HepG2 (cell line): ENCODE data around the gene AHSG. TPM values are rescaled to one million over a fixed set of nuclear protein-coding genes. Genes with fewer than 3 reads are reported as not detected.

Source experiments
- CEBPB ChIP-seq: IDR thresholded peaks from 2 replicates; pipeline ENCODE4 v1.6.1; 2011; ENCODE audit warnings: low read depth, low read length, improper control_type of control experiment, borderline replicate concordance
- CEBPG ChIP-seq: IDR thresholded peaks from 2 replicates; pipeline ENCODE4 v1.6.1; 2016
- ELF3 ChIP-seq: IDR thresholded peaks from 2 replicates; pipeline ENCODE4 v1.6.1; 2016; ENCODE audit warnings: missing genetic modification reagents, missing compliant biosample characterization
- HIVEP1 ChIP-seq: sonication (generic); formaldehyde crosslinking; IDR thresholded peaks from 2 replicates; pipeline ENCODE4 v1.4.0; 2020; ENCODE audit warnings: mild to moderate bottlenecking, missing genetic modification reagents
- HNF4G ChIP-seq, 2 experiments: sonication (generic) in 1 of 2; formaldehyde crosslinking in 1 of 2; IDR thresholded peaks; 2 replicates each; pipeline versions ENCODE4 v1.4.0 to v1.6.1; 2011 to 2020; ENCODE audit warnings: borderline replicate concordance in 2 of 2, low read depth in 2 of 2, mild to moderate bottlenecking in 2 of 2, low read length in 1 of 2, missing genetic modification reagents in 1 of 2, moderate library complexity in 1 of 2
- NCOR1 ChIP-seq: fragments of 200-600 bp; sonication (generic); IDR thresholded peaks from 2 replicates; pipeline ENCODE4 v1.7.0; 2017; ENCODE audit warnings: antibody characterized with exemption, low read length, borderline replicate concordance
- RAD51 ChIP-seq: fragments of 450-650 bp; IDR thresholded peaks from 2 replicates; pipeline ENCODE4 v1.6.1; 2016; ENCODE audit warnings: borderline replicate concordance
- STAG1 ChIP-seq: sonication (generic); formaldehyde crosslinking; IDR thresholded peaks from 2 replicates; pipeline ENCODE4 v1.4.0; 2020; ENCODE audit warnings: missing genetic modification reagents
- TBX3 ChIP-seq: fragments of 450-650 bp; IDR thresholded peaks from 2 replicates; pipeline ENCODE4 v1.6.1; 2017; ENCODE audit warnings: antibody characterized with exemption, mild to moderate bottlenecking, inconsistent platforms, borderline replicate concordance
- TEAD3 ChIP-seq: optimal IDR thresholded peaks from 2 replicates; pipeline ENCODE3; 2016; ENCODE audit warnings: borderline replicate concordance
- TMF1 ChIP-seq: sonication (generic); formaldehyde crosslinking; IDR thresholded peaks from 2 replicates; pipeline ENCODE4 v1.8.1; 2022; ENCODE audit warnings: low read depth, missing genetic modification reagents
- ZNF83 ChIP-seq: sonication (generic); formaldehyde crosslinking; IDR thresholded peaks from 2 replicates; pipeline ENCODE4 v1.4.0; 2020; ENCODE audit warnings: missing genetic modification reagents, mild to moderate bottlenecking, borderline replicate concordance
- polyA plus RNA-seq, 8 experiments: library from polyadenylated mRNA; depleted of rRNA in 3 of 8; stranded (reverse) in 7 of 8; unstranded in 1 of 8; fragments of >200 nt; fragmentation: Illumina TruSeq in 4 of 8; extraction: Trizol in 4 of 8; gene quantifications; 2 replicates each; pipeline versions ENCODE4 v1.2.1 to v1.2.3, GENCODE V29; 2011 to 2016; ENCODE audit warnings: low read depth in 4 of 8, missing spikeins in 1 of 8, mixed read lengths in 1 of 8; ENCODE audit not compliant: insufficient read depth in 1 of 8
- total RNA-seq, 5 experiments: library from RNA; depleted of rRNA; stranded (reverse); fragments of >200 nt; fragmentation: Illumina TruSeq; extraction: Trizol; gene quantifications; 2 replicates each; pipeline ENCODE4 v1.2.3, GENCODE V29; 2016; ENCODE audit warnings: low read depth in 1 of 5
- TF ChIP-seq, protein P1 (sequence below): sonication (generic); formaldehyde crosslinking; conservative IDR thresholded peaks from 2 replicates; pipeline ENCODE4 v1.4.0; 2020; ENCODE audit warnings: missing genetic modification reagents
- TF ChIP-seq, protein P2 (sequence below): fragments of 450-650 bp; IDR thresholded peaks from 2 replicates; pipeline ENCODE4 v1.6.1; 2017; ENCODE audit warnings: mild to moderate bottlenecking
- TF ChIP-seq, protein P3 (sequence below), 2 experiments: sonication (generic) in 1 of 2; formaldehyde crosslinking in 1 of 2; IDR thresholded peaks; 2 replicates each; pipeline versions ENCODE4 v1.4.0 to v1.6.1; 2018 to 2020; ENCODE audit warnings: missing genetic modification reagents in 2 of 2, borderline replicate concordance in 1 of 2, low read depth in 1 of 2, mild to moderate bottlenecking in 1 of 2, missing biosample characterization in 1 of 2
- TF ChIP-seq, protein P4 (sequence below): sonication (generic); formaldehyde crosslinking; IDR thresholded peaks from 2 replicates; pipeline ENCODE4 v1.4.0; 2020; ENCODE audit warnings: missing genetic modification reagents, low read depth, mild to moderate bottlenecking, borderline replicate concordance
- TF ChIP-seq, protein P5 (sequence below): sonication (generic); formaldehyde crosslinking; IDR thresholded peaks from 2 replicates; pipeline ENCODE4 v1.5.0; 2020; ENCODE audit warnings: mild to moderate bottlenecking, missing genetic modification reagents

Gene AHSG
- total and polyA plus RNA-seq, 2 of the 13 experiments (the other 11 are each of a cell fraction or from before 2014, with no cell fraction given) = 2,043 to 19,152 TPM

DNA sequence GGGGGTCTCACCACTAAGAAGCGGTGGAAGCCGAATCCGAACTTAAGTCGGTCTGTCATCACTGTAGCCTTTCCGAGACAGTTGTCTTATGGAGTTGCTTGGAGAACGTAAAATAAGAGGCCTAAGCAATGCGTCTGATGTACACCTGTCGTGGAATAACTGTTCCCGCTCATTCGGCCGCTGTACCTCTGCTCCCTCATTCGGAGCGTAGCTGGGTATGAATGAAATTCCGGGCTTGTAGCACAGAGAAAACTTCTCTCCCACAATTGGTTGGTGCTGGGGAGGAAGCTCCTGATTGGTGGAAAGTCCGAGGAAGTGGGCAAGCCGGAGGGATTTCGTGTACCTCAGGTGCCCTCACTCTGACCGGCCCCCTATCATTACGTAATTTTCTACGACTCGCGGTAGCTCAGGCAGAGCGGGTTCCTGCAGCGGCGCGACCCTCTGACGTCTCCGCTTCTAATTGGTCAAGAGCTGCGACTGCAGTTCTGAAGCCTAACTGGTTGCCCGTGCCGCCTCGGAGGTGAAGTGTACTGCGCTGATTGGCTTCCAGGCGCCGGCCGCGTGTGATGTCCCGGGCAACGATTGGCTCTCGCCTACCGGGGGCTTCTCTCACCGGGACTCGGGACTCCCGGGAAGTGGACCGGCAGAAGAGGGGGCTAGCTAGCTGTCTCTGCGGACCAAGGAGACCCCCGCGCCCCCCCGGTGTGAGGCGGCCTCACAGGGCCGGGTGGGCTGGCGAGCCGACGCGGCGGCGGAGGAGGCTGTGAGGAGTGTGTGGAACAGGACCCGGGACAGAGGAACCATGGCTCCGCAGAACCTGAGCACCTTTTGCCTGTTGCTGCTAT lies 42.5 kb upstream of the AHSG start, which contains the start of gene DNAJB11 (continued):
- TF ChIP-seq, protein P1, sequence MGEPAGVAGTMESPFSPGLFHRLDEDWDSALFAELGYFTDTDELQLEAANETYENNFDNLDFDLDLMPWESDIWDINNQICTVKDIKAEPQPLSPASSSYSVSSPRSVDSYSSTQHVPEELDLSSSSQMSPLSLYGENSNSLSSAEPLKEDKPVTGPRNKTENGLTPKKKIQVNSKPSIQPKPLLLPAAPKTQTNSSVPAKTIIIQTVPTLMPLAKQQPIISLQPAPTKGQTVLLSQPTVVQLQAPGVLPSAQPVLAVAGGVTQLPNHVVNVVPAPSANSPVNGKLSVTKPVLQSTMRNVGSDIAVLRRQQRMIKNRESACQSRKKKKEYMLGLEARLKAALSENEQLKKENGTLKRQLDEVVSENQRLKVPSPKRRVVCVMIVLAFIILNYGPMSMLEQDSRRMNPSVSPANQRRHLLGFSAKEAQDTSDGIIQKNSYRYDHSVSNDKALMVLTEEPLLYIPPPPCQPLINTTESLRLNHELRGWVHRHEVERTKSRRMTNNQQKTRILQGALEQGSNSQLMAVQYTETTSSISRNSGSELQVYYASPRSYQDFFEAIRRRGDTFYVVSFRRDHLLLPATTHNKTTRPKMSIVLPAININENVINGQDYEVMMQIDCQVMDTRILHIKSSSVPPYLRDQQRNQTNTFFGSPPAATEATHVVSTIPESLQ (CRISPR knock-in tag) = no peak
- peak; percentile 87 for TF ChIP-seq HIVEP1 (CRISPR knock-in tag)
- no peak; the same call in 1 of the 2 replicates for TF ChIP-seq TBX3
- TF ChIP-seq TMF1 (CRISPR knock-in tag) = no peak
- peak; percentile 79 for TF ChIP-seq ELF3
- TF ChIP-seq, protein P2, sequence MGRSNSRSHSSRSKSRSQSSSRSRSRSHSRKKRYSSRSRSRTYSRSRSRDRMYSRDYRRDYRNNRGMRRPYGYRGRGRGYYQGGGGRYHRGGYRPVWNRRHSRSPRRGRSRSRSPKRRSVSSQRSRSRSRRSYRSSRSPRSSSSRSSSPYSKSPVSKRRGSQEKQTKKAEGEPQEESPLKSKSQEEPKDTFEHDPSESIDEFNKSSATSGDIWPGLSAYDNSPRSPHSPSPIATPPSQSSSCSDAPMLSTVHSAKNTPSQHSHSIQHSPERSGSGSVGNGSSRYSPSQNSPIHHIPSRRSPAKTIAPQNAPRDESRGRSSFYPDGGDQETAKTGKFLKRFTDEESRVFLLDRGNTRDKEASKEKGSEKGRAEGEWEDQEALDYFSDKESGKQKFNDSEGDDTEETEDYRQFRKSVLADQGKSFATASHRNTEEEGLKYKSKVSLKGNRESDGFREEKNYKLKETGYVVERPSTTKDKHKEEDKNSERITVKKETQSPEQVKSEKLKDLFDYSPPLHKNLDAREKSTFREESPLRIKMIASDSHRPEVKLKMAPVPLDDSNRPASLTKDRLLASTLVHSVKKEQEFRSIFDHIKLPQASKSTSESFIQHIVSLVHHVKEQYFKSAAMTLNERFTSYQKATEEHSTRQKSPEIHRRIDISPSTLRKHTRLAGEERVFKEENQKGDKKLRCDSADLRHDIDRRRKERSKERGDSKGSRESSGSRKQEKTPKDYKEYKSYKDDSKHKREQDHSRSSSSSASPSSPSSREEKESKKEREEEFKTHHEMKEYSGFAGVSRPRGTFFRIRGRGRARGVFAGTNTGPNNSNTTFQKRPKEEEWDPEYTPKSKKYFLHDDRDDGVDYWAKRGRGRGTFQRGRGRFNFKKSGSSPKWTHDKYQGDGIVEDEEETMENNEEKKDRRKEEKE = no peak
- no peak for TF ChIP-seq ZNF83 (CRISPR knock-in tag)
- TF ChIP-seq STAG1 (CRISPR knock-in tag) = peak; percentile 16; the same call in 1 of the 2 replicates
- TF ChIP-seq NCOR1 = peak; percentile 56; the same call in 1 of the 2 replicates
- TF ChIP-seq CEBPG (CRISPR knock-in tag) = peak; percentile 94
- TF ChIP-seq, protein P3, sequence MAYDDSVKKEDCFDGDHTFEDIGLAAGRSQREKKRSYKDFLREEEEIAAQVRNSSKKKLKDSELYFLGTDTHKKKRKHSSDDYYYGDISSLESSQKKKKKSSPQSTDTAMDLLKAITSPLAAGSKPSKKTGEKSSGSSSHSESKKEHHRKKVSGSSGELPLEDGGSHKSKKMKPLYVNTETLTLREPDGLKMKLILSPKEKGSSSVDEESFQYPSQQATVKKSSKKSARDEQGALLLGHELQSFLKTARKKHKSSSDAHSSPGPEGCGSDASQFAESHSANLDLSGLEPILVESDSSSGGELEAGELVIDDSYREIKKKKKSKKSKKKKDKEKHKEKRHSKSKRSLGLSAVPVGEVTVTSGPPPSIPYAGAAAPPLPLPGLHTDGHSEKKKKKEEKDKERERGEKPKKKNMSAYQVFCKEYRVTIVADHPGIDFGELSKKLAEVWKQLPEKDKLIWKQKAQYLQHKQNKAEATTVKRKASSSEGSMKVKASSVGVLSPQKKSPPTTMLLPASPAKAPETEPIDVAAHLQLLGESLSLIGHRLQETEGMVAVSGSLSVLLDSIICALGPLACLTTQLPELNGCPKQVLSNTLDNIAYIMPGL (CRISPR knock-in tag; IDR thresholded peaks at IDR 0.05; ENCODE audit: borderline replicate concordance in 1 of 2, low read depth in 1 of 2) = peak; percentile 46 to 52; a peak in 1 of 4 replicates
- TF ChIP-seq, protein P4, sequence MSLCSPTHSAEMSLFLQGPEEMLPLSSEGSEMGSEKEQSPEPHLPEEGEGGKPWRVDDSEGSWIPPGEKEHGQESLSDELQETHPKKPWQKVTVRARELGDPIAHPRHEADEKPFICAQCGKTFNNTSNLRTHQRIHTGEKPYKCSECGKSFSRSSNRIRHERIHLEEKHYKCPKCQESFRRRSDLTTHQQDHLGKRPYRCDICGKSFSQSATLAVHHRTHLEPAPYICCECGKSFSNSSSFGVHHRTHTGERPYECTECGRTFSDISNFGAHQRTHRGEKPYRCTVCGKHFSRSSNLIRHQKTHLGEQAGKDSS (CRISPR knock-in tag) = peak; percentile 73; the same call in 1 of the 2 replicates
- TF ChIP-seq RAD51 = no peak
- TF ChIP-seq TEAD3 (CRISPR knock-in tag) = peak; percentile 93
- peak; percentile 32; the same call in 1 of the 2 replicates for TF ChIP-seq HNF4G (IDR thresholded peaks at IDR 0.05; ENCODE audit: borderline replicate concordance, low read depth, low read length)
- TF ChIP-seq HNF4G (CRISPR knock-in tag; IDR thresholded peaks at IDR 0.05; ENCODE audit: borderline replicate concordance, low read depth) = no peak
- TF ChIP-seq, protein P5, sequence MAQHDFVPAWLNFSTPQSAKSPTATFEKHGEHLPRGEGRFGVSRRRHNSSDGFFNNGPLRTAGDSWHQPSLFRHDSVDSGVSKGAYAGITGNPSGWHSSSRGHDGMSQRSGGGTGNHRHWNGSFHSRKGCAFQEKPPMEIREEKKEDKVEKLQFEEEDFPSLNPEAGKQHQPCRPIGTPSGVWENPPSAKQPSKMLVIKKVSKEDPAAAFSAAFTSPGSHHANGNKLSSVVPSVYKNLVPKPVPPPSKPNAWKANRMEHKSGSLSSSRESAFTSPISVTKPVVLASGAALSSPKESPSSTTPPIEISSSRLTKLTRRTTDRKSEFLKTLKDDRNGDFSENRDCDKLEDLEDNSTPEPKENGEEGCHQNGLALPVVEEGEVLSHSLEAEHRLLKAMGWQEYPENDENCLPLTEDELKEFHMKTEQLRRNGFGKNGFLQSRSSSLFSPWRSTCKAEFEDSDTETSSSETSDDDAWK = no peak
- TF ChIP-seq CEBPB = peak; percentile 94
